Hematopoietic multipotent progenitor cell treated with erythropoietin and hydrocortisone succinate and interleukin-3 and kit ligand, for 15 days (in vitro differentiated cells): ENCODE data around the gene CELF4.

Experiments
- DNase-seq: peaks from one replicate; pipeline ENCODE4 v3.0.0-alpha.2; 2015; ENCODE audit warnings: low spot score

The CELF4 gene

DNA sequence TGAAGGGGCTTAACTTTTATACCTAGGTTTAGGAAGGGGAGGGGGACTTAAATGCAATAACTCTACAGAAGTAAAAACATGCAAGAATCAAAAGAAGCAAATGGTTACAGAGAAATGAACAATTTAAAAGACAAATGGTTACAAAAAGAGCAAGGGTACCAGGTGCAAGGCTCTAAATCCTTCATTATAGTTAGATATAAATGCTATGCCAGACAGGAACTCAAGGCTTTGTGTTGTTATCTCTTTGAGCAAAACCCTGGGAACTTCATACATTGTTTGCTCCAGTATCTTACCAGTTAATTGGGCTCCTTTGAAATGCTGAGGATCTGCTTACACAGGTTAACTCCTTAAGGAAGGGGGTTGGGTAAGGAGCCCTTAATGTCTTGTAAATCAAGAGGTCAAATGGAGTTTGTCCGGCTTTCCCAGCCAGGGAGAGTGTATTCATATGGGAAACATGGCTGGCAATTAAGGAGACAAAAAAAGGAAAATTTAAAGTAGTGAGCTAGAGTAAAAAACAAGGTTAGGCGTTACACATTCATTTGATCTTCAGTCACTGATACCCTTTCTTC, 347.5 kb downstream of the CELF4 start:
- DNase-seq = no peak

DNA sequence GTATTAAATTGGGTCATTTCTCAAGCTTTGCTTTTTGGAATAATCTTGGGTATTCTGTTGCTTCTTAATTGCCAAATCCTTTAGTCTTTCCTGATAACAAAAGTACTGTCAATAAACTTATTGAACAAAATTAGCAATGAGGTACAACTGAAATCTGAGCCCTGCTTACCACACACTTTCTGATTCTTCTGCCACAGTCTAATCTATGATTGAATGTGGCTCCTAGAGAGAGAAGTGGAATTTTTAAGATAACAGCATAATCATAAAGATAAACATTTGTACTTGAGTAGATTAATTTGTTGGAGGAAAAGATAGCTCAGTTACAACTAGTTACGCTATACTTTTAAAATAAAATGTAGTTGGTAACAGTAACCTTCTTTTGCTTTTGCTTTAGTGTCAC, 354.8 kb downstream of the CELF4 start:
- DNase-seq = no peak

DNA sequence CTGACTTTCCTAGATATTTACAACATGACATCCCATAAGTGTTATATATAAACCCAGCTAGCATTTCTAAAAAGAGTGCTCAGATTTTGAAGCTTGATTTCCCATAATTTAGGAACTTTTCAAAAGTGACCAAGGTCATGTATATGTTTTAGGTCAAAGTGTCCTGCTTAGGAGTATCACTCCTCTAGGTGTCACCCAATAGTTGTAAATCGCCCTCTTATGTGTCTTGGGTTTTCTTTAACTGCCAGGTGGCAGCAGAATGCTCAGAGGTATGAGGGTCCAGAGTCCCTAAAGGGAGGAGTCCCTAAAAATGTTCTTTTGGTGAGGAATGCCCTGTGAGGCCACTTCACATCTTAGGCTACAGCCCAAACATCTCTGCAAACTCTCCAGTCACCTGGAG, 358.3 kb downstream of the CELF4 start:
- DNase-seq = no peak

DNA sequence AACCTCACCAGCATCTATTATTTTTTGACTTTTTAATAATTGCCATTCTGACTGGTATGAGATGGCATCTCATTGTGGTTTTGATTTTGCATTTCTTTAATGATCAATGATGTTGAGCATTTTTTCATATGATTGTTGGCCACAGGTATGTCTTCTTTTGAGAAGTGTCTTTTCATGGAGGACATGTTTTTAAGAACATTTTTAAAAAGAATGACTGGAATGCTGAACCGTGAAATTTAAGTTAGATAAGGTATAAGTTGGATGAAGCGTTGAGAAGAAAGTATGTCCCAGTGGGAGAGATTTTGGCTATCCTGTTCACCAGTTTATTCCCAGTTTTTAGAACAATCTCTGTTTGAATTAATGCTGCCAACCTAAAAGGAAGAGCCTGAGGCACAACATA, 365.9 kb downstream of the CELF4 start:
- DNase-seq = no peak
